Activated naive CD4-positive, alpha-beta T cell treated with anti-CD3 and anti-CD28 coated beads, Interleukin-2, amount 10 ng/mL, durations not matched to agents 7 days and 5 days (primary cell): Measurements from ENCODE around the gene ERRFI1.
"Not testable (repeated sequence)": the region's sequence is repeated elsewhere in the genome, so short reads cannot be mapped to it uniquely, and the experiment has no call there.

Experiments
- CTCF ChIA-PET: fragments of 350-600 bp; sonication (Branson Sonifier 250); formaldehyde crosslinking; loops from one replicate; lab custom pipeline; 2021; ENCODE audit warnings: antibody characterized with exemption; lab: Charles Lee
- DNase-seq: peaks from one replicate; pipeline ENCODE4 v3.0.0-alpha.2; 2020
- H3K27ac Mint-ChIP-seq: one replicate; pipeline ENCODE4 v1.8.0; 2021; ENCODE audit warnings: mild to moderate bottlenecking, moderate library complexity, mixed read lengths
- H3K27me3 Mint-ChIP-seq: one replicate; pipeline ENCODE4 v1.8.0; 2021; ENCODE audit warnings: mild to moderate bottlenecking, mixed read lengths
- H3K36me3 Mint-ChIP-seq: one replicate; pipeline ENCODE4 v1.8.0; 2021; ENCODE audit warnings: mixed read lengths
- H3K4me1 Mint-ChIP-seq: one replicate; pipeline ENCODE4 v1.8.0; 2021; ENCODE audit warnings: mixed read lengths
- H3K4me3 Mint-ChIP-seq: one replicate; pipeline ENCODE4 v1.8.0; 2021; ENCODE audit warnings: mild to moderate bottlenecking, moderate library complexity, mixed read lengths
- H3K9me3 Mint-ChIP-seq: one replicate; pipeline ENCODE4 v1.8.0; 2021; ENCODE audit warnings: mixed read lengths

The ERRFI1 gene

GRCh38 chr1:8053878-8054567 lies 27.9 kb upstream of the ERRFI1 start:
- no peaks in the 10 kb centered on the region for H3K4me1 Mint-ChIP-seq
- CTCF ChIA-PET: no interaction called here
- no peaks in the 10 kb centered on the region for H3K36me3 Mint-ChIP-seq
- peaks cover 1% of the 10 kb centered on the region for H3K9me3 Mint-ChIP-seq
- no peak overlapping the region for H3K27ac Mint-ChIP-seq
- H3K27me3 Mint-ChIP-seq: peaks cover 19% of the 10 kb centered on the region
- DNase-seq: no peak
- no peak overlapping the region for H3K4me3 Mint-ChIP-seq

GRCh38 chr1:8051650-8052049 lies 25.5 kb upstream of the ERRFI1 start:
- H3K27ac Mint-ChIP-seq: no peak overlapping the region
- no peaks in the 10 kb centered on the region for H3K36me3 Mint-ChIP-seq
- H3K4me3 Mint-ChIP-seq: no peak overlapping the region
- peaks cover 1% of the 10 kb centered on the region for H3K9me3 Mint-ChIP-seq
- H3K4me1 Mint-ChIP-seq: no peaks in the 10 kb centered on the region
- H3K27me3 Mint-ChIP-seq: peaks cover 14% of the 10 kb centered on the region
- CTCF ChIA-PET: no interaction called here
- no peak for DNase-seq

GRCh38 chr1:8049229-8049628 lies 23.1 kb upstream of the ERRFI1 start:
- H3K27ac Mint-ChIP-seq, H3K27me3 Mint-ChIP-seq, H3K4me1 Mint-ChIP-seq, H3K9me3 Mint-ChIP-seq, H3K4me3 Mint-ChIP-seq, DNase-seq, CTCF ChIA-PET, H3K36me3 Mint-ChIP-seq: not testable (repeated sequence)

DNA sequence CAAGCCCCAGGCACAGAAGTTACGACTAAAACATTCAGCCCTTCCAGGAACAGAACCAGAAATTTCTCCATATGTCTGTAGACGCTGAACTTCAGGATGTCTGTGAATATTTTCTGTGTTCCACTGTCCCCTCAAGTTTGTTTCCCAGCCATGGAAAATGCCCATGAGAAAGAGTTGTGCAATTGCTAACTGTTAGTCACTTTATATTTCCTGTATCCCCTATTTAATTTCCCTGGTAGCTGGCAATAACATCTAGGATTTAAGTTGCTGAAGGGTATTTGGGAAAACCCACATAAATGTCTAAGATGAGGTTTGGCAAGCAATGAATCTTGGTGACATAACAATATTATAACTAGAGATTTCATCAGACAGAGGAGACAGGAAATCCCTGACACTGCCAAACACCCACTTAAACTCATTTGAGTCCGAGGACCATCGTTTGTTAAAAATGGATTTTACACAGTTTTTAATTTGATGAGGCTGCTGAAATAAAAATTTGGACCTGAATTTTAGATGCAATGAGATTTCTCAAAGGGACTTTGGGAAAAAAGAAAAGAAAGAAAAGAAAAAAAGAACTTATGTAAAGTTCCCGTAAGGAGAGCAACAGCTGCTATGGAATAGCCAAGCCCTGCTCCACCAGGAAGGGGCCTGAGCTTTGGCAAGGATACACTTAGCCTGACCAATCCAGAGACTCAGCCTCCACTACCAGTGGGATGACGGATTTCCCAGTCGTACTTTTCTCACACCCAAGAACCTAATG lies 21.8 kb upstream of the ERRFI1 start:
- Mint-ChIP-seq H3K27ac (no peak overlapping the region), H3K9me3 (peaks cover 1% of the 10 kb centered on the region), H3K36me3 (no peaks in the 10 kb centered on the region), H3K27me3 (peaks cover 10% of the 10 kb centered on the region), H3K4me3 (no peak overlapping the region), H3K4me1 (no peaks in the 10 kb centered on the region)
- DNase-seq: no peak
- CTCF ChIA-PET: no interaction called here

DNA sequence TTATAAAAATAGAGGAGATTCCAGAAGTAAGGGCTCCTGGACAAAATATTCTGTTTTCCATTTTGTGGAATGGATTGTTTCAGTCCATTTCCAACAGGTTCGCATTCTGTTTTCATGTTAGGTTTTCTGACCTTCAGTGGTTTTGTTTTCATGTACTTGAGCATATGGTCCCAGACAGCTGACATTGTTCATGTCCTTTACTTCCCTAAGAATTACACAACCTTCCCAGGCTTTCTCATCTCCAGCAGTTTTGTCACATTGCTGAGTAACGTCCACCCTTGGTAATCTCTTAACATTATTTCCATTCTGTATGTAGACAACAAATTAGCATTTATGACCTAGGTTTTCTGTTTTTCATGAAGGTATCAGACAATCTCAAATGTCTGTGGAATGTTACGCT lies 21.0 kb upstream of the ERRFI1 start:
- no peak overlapping the region for H3K4me3 Mint-ChIP-seq
- no peaks in the 10 kb centered on the region for H3K4me1 Mint-ChIP-seq
- H3K27me3 Mint-ChIP-seq: peaks cover 10% of the 10 kb centered on the region
- no peak overlapping the region for H3K27ac Mint-ChIP-seq
- H3K9me3 Mint-ChIP-seq: peaks cover 2% of the 10 kb centered on the region
- DNase-seq: no peak
- H3K36me3 Mint-ChIP-seq: no peaks in the 10 kb centered on the region
- CTCF ChIA-PET: no interaction called here

DNA sequence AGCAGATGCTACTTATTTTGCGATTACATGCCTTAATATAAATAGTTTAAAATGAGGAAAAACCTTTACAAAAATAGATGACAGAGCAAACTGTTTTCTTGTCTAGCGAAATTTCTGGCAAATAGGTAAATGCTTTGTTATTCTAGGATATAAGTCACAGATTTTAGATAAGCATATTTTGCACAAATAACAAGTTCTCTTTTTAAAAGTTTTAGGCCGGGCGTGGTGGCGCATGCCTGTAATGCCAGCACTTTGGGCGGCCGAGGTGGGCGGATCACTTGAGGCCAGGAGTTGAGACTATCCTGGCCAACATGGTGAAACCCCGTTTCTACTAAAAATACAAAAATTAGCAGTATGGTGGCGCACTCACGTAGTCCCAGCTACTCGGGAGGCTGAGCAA lies 20.3 kb upstream of the ERRFI1 start:
- no peaks in the 10 kb centered on the region for H3K4me1 Mint-ChIP-seq
- H3K4me3 Mint-ChIP-seq: no peak overlapping the region
- H3K36me3 Mint-ChIP-seq: no peaks in the 10 kb centered on the region
- no peak overlapping the region for H3K27ac Mint-ChIP-seq
- H3K27me3 Mint-ChIP-seq: peaks cover 13% of the 10 kb centered on the region
- CTCF ChIA-PET: no interaction called here
- peaks cover 3% of the 10 kb centered on the region for H3K9me3 Mint-ChIP-seq
- no peak for DNase-seq

DNA sequence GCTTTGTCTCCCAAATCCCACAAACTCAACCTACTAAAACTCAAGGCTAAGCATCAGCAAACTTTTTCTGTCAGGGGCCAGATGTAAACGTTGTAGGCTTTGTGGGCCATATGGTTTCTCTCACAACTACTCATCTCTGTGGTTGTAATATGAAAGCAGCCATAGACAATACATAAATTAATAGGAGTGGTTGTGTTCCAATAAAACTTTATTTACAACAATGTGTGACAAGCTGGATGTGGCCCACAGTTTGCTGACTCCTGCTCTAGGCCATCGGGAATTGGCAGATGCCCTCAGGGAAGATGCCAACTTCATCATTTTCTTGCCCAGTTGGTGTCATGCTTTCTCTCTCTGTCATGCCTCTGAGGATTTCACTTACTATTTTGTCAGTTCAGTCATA lies 17.5 kb upstream of the ERRFI1 start:
- no peak overlapping the region for H3K27ac Mint-ChIP-seq
- no peaks in the 10 kb centered on the region for H3K36me3 Mint-ChIP-seq
- CTCF ChIA-PET: no interaction called here
- DNase-seq: no peak
- no peaks in the 10 kb centered on the region for H3K4me1 Mint-ChIP-seq
- peaks cover 1% of the 10 kb centered on the region for H3K9me3 Mint-ChIP-seq
- peaks cover 16% of the 10 kb centered on the region for H3K27me3 Mint-ChIP-seq
- no peak overlapping the region for H3K4me3 Mint-ChIP-seq

DNA sequence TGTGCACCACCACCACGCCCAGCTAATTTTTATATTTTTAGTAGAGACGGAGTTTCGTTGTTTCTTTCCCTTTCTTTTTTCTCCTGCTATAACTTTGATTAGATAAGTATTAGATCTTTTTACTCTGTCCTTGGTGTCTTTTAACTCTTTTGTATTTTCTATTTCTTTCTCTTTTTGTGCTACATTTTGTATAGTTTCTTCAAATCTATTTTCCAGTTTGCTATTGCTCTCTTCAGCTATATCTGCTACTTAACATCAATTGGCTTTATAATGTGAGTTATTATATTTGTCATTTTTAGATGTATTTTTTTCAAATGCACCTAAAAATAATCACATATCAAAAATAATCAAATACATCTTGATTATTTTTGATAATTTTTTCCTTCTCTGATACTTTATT lies 16.0 kb upstream of the ERRFI1 start:
- no peaks in the 10 kb centered on the region for H3K4me1 Mint-ChIP-seq
- H3K4me3 Mint-ChIP-seq: no peak overlapping the region
- no peak for DNase-seq
- CTCF ChIA-PET: interaction anchor here (0.9 kb wide), 1 partner anchor 197 kb away, joined by 3 read pairs; no protein-coding TSS in a partner anchor
- H3K27me3 Mint-ChIP-seq: peaks cover 13% of the 10 kb centered on the region
- H3K9me3 Mint-ChIP-seq: peaks cover 1% of the 10 kb centered on the region
- no peaks in the 10 kb centered on the region for H3K36me3 Mint-ChIP-seq
- H3K27ac Mint-ChIP-seq: no peak overlapping the region

DNA sequence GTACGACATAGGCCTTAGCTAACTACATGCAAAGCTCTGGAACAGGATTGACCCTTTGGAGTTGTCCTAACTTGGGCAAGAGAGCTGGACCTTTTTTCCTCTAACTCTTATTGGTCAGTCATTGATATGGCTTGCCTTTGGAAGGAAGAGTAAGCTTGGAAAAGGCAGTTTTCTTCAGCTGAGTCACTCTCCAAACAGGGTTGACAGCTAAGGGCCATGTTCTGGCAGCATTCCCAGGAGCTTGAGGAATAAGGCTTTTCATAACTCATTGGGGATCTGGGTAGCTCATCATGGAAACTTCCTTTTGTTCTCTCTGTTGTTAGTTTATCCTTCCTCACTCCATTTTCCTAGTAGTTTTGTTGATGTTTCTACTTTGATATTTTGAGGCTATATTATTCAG lies 14.5 kb upstream of the ERRFI1 start:
- CTCF ChIA-PET: no interaction called here
- Mint-ChIP-seq H3K9me3 (peaks cover 1% of the 10 kb centered on the region), H3K36me3 (no peaks in the 10 kb centered on the region), H3K4me1 (no peaks in the 10 kb centered on the region), H3K27ac (no peak overlapping the region), H3K27me3 (peaks cover 18% of the 10 kb centered on the region), H3K4me3 (no peak overlapping the region)
- DNase-seq: no peak

DNA sequence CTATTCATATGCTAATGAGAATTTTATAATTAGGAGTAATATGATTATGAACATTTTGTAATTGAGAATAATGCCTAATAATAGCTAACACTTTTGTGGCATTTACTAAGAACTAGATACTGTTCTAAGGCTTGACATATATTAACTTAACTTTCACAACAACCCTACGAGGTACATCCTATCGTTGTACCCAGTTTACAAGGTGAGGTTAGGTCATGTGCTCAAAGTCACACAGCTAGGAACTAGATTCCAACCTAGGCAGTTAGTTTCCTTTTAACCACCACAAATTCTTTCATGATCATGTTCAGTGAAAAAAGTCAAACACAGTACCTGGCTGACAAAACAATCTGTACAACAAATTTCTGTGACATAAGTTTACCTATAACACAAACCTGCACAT lies 13.0 kb upstream of the ERRFI1 start:
- CTCF ChIA-PET: no interaction called here
- Mint-ChIP-seq H3K9me3 (peaks cover 1% of the 10 kb centered on the region), H3K27ac (no peak overlapping the region), H3K27me3 (peaks cover 18% of the 10 kb centered on the region), H3K4me1 (no peaks in the 10 kb centered on the region), H3K4me3 (no peak overlapping the region), H3K36me3 (no peaks in the 10 kb centered on the region)
- no peak for DNase-seq

DNA sequence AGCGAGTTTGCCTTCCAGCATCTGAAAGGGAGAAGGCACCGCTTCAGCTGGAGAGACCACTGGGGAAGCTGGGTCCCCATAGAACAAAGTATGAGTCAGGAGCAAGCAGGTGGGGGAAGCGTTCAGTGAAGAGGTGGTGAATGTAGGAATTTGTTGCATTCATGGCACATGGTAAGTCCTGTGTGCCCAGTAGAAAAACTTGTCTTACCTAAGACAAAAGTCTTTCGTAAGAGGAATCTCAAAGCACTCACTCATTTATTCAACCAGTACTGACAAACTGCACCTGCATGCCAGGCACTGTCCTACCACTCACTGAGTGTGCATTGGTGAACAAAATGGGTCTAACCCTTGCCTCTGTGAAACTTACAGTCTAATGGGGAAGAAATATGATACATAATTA lies 9.2 kb upstream of the ERRFI1 start:
- Mint-ChIP-seq H3K4me3 (no peak overlapping the region), H3K27me3 (peaks cover 7% of the 10 kb centered on the region), H3K27ac (no peak overlapping the region), H3K4me1 (no peaks in the 10 kb centered on the region), H3K36me3 (no peaks in the 10 kb centered on the region), H3K9me3 (no peaks in the 10 kb centered on the region)
- CTCF ChIA-PET: interaction anchor here (0.6 to 1.4 kb wide), 2 partner anchors 20 to 542 kb away, joined by 3 to 5 read pairs; no protein-coding TSS in a partner anchor
- DNase-seq: no peak

DNA sequence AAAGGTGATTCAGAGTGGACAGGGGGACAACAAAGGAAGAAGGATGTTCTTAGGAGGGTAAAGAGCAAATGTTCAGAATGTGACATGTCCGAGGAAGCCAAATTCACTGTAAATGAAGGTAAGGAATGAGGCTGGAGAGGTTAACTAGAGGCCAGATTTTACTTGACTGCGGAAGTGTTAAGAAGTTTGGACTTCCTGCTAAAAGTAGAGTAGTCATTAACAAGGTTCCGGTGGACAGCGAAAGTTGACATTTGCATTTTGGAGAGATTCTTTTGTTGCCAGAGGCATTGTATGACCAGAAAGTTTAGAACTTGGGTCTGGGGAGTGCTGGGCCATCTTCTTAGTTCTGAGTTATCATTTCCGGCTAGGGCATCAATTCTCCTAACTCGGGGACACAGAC lies 7.2 kb upstream of the ERRFI1 start:
- Mint-ChIP-seq H3K36me3 (no peaks in the 10 kb centered on the region), H3K4me3 (no peak overlapping the region), H3K4me1 (no peaks in the 10 kb centered on the region), H3K27me3 (peaks cover 19% of the 10 kb centered on the region), H3K27ac (no peak overlapping the region), H3K9me3 (no peaks in the 10 kb centered on the region)
- no peak for DNase-seq
- CTCF ChIA-PET: interaction anchor here (0.6 to 3.2 kb wide), 4 partner anchors 62 to 317 kb away, joined by 3 to 18 read pairs (median 6); no protein-coding TSS in a partner anchor

- no peaks in the 10 kb centered on the region for H3K4me1 Mint-ChIP-seq
- no peak for DNase-seq
- H3K4me3 Mint-ChIP-seq: no peak overlapping the region
- no peaks in the 10 kb centered on the region for H3K9me3 Mint-ChIP-seq
- H3K27ac Mint-ChIP-seq: no peak overlapping the region
- CTCF ChIA-PET: interaction anchor here (0.7 to 5.1 kb wide), 10 partner anchors 17 to 317 kb away, joined by 3 to 39 read pairs (median 4); no protein-coding TSS in a partner anchor
- peaks cover 28% of the 10 kb centered on the region for H3K27me3 Mint-ChIP-seq
- H3K36me3 Mint-ChIP-seq: no peaks in the 10 kb centered on the region
Measured at GRCh38 chr1:8032366-8032910, 6.3 kb upstream of the ERRFI1 start.

- H3K4me1 Mint-ChIP-seq: peaks cover 8% of the 10 kb centered on the region
- H3K36me3 Mint-ChIP-seq: no peaks in the 10 kb centered on the region
- H3K27ac Mint-ChIP-seq: no peak overlapping the region
- CTCF ChIA-PET: interaction anchor here (0.6 to 5.1 kb wide), 12 partner anchors 13 to 1118 kb away, joined by 3 to 39 read pairs (median 3); no protein-coding TSS in a partner anchor
- DNase-seq: no peak
- no peaks in the 10 kb centered on the region for H3K9me3 Mint-ChIP-seq
- peaks cover 38% of the 10 kb centered on the region for H3K27me3 Mint-ChIP-seq
- no peak overlapping the region for H3K4me3 Mint-ChIP-seq
Measured at GRCh38 chr1:8031176-8031785, 5.2 kb upstream of the ERRFI1 start.
